ENCODE data around the gene WNT1.

WNT1 gene

DNA sequence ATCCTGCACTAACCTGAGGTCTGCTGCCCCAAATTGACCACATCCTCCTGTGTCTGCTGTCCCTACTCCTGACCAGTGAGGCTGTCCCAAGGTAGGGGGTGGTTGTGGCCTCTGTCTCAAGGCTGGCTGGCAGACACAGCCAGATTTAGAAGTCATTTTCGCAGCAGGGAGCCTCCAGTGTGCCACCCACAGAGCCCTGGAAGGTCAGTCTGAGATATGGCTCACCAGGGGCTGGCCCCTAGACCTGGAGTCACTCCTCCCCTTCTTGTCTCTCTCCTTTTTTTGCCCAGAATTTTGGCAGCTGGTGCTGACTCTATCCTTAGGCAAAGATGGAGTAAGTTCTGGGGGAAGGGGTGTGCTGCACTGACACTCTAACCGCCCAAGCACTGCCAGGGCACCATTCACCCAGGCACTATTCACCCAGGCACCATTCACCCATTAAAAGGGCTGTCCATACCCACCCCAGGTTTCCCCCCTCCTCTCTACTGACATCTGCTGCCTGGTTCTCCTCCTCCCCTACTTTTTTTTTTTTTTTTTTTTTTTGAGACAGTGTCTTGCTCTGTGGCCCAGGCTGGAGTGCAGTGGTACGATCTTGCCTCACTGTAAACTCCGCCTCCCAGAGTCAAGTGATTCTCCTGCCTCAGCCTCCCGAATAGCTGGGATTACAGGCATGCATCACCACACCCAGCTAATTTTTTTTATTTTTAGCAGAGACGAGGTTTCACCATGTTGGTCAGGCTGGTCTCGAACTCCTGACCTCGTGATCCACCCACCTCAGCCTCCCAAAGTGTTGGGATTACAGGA, 13.3 kb downstream of the WNT1 start:
- H3K9me2 ChIP-seq (replicated peaks; ENCODE audit: low read depth, low read length) = no peaks in the 10 kb centered on the region
- H2AFZ ChIP-seq (ENCODE audit: low read length) = no peak overlapping the region
- TF ChIP-seq EZH2phosphoT487 (IDR thresholded peaks at IDR 0.05; ENCODE audit: borderline replicate concordance) = no peak
- TF ChIP-seq, protein P1, sequence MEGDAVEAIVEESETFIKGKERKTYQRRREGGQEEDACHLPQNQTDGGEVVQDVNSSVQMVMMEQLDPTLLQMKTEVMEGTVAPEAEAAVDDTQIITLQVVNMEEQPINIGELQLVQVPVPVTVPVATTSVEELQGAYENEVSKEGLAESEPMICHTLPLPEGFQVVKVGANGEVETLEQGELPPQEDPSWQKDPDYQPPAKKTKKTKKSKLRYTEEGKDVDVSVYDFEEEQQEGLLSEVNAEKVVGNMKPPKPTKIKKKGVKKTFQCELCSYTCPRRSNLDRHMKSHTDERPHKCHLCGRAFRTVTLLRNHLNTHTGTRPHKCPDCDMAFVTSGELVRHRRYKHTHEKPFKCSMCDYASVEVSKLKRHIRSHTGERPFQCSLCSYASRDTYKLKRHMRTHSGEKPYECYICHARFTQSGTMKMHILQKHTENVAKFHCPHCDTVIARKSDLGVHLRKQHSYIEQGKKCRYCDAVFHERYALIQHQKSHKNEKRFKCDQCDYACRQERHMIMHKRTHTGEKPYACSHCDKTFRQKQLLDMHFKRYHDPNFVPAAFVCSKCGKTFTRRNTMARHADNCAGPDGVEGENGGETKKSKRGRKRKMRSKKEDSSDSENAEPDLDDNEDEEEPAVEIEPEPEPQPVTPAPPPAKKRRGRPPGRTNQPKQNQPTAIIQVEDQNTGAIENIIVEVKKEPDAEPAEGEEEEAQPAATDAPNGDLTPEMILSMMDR (conservative IDR thresholded peaks at IDR 0.05; ENCODE audit: low read length) = no peak
- no peaks in the 10 kb centered on the region for H3F3A ChIP-seq (ENCODE audit: low read depth)
- H3K4me1 ChIP-seq (ENCODE audit: insufficient read depth, low read length, poor library complexity, severe bottlenecking) = peaks cover 2% of the 10 kb centered on the region
- no peaks in the 10 kb centered on the region for H3K79me2 ChIP-seq (ENCODE audit: insufficient read depth, low read length)
- H4K20me1 ChIP-seq (ENCODE audit: insufficient read depth, low read length, poor library complexity, severe bottlenecking) = no peaks in the 10 kb centered on the region
- H3K27me3 ChIP-seq (ENCODE audit: insufficient read depth, low read length, poor library complexity, severe bottlenecking) = no peaks in the 10 kb centered on the region
- H3K4me2 ChIP-seq (ENCODE audit: low read depth, low read length, poor library complexity, severe bottlenecking) = no peak overlapping the region
- H3K9me3 ChIP-seq (ENCODE audit: insufficient read depth, low read depth, low read length) = no peaks in the 10 kb centered on the region
- no peaks in the 10 kb centered on the region for H3K36me3 ChIP-seq (ENCODE audit: insufficient read depth, low read length)
- no peak overlapping the region for H3K4me3 ChIP-seq (ENCODE audit: low read length, poor library complexity, severe bottlenecking)
- H3K9ac ChIP-seq (ENCODE audit: low read depth, low read length, poor library complexity, severe bottlenecking) = no peak overlapping the region

DNA sequence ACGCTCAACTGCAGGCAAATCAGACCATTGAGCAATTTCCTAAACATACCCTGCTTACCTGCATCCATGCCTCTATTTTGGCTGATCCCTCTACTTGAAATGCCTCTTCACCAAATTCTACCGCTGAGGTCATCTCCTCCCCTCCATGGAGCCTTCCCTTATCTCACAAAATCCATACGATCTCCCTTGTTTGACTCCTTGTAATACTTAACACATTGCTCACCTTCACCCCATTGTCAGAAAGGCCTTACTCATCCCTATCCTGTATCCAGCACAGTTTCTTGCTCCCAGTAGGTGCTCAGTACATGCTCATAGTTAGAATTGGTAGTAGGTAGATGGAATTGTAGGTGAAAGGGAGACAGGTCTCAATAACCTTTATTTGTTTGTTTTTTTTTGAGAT, 15.7 kb downstream of the WNT1 start:
- Histone ChIP-seq H3K4me2 (ENCODE audit: low read depth, low read length, poor library complexity, severe bottlenecking) (no peak overlapping the region), H2AFZ (ENCODE audit: low read length) (no peak overlapping the region), H3K79me2 (ENCODE audit: insufficient read depth, low read length) (no peaks in the 10 kb centered on the region), H4K20me1 (ENCODE audit: insufficient read depth, low read length, poor library complexity, severe bottlenecking) (no peaks in the 10 kb centered on the region), H3K9me2 (replicated peaks; ENCODE audit: low read depth, low read length) (no peaks in the 10 kb centered on the region), H3K36me3 (ENCODE audit: insufficient read depth, low read length) (no peaks in the 10 kb centered on the region), H3K27me3 (ENCODE audit: insufficient read depth, low read length, poor library complexity, severe bottlenecking) (no peaks in the 10 kb centered on the region), H3F3A (ENCODE audit: low read depth) (no peaks in the 10 kb centered on the region), H3K9me3 (ENCODE audit: insufficient read depth, low read depth, low read length) (no peaks in the 10 kb centered on the region), H3K4me1 (ENCODE audit: insufficient read depth, low read length, poor library complexity, severe bottlenecking) (peaks cover 2% of the 10 kb centered on the region), H3K9ac (ENCODE audit: low read depth, low read length, poor library complexity, severe bottlenecking) (no peak overlapping the region), H3K4me3 (ENCODE audit: low read length, poor library complexity, severe bottlenecking) (no peak overlapping the region)
- TF ChIP-seq, protein P1 (conservative IDR thresholded peaks at IDR 0.05; ENCODE audit: low read length) = no peak
- no peak for TF ChIP-seq EZH2phosphoT487 (IDR thresholded peaks at IDR 0.05; ENCODE audit: borderline replicate concordance)

GRCh38 chr12:48994224-48995085, 16.3 kb downstream of the WNT1 start:
- Histone ChIP-seq H3F3A (ENCODE audit: low read depth) (no peaks in the 10 kb centered on the region), H2AFZ (ENCODE audit: low read length) (no peak overlapping the region), H3K4me3 (ENCODE audit: low read length, poor library complexity, severe bottlenecking) (no peak overlapping the region), H3K4me1 (ENCODE audit: insufficient read depth, low read length, poor library complexity, severe bottlenecking) (peaks cover 4% of the 10 kb centered on the region), H3K9ac (ENCODE audit: low read depth, low read length, poor library complexity, severe bottlenecking) (no peak overlapping the region), H3K79me2 (ENCODE audit: insufficient read depth, low read length) (no peaks in the 10 kb centered on the region), H3K27me3 (ENCODE audit: insufficient read depth, low read length, poor library complexity, severe bottlenecking) (no peaks in the 10 kb centered on the region), H3K9me3 (ENCODE audit: insufficient read depth, low read depth, low read length) (no peaks in the 10 kb centered on the region), H3K9me2 (replicated peaks; ENCODE audit: low read depth, low read length) (no peaks in the 10 kb centered on the region), H4K20me1 (ENCODE audit: insufficient read depth, low read length, poor library complexity, severe bottlenecking) (no peaks in the 10 kb centered on the region), H3K36me3 (ENCODE audit: insufficient read depth, low read length) (no peaks in the 10 kb centered on the region), H3K4me2 (ENCODE audit: low read depth, low read length, poor library complexity, severe bottlenecking) (no peak overlapping the region)
- TF ChIP-seq EZH2phosphoT487 (IDR thresholded peaks at IDR 0.05; ENCODE audit: borderline replicate concordance) = no peak
- TF ChIP-seq, protein P1 (conservative IDR thresholded peaks at IDR 0.05; ENCODE audit: low read length) = no peak

All from Loucy (cell line).